ENCODE data around the gene SOX5. TPM values are rescaled to one million over a fixed set of nuclear protein-coding genes. Genes with fewer than 3 reads are reported as not detected.
"Not testable (repeated sequence)": the region's sequence is repeated elsewhere in the genome, so short reads cannot be mapped to it uniquely, and the experiment has no call there.

SOX5 gene
- polyA plus RNA-seq, 4 donors, result 6.2 to 8.6 (median 7.7) TPM

DNA sequence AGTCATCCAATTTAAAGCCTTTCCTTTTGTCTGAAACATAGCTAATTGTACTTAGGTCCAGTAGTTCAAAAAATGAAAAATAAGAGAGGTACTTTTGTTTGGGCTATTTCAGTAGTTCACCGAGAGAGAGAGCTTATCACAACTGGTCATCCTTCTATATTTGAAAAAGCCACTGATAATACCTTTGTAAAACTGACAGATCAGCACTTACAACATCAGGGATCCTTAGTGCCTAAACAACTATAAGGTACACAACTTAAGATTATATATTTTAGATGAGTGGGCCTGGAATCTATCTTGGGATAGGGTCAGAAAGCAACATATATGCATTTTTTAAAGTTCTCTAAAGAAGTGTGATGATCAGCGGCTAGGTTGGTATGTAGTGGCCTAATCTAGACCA lies 97.9 kb downstream of the SOX5 start:
- no peak for DNase-seq (ENCODE audit: low read depth in 4 of 4, low spot score in 2 of 4)

DNA sequence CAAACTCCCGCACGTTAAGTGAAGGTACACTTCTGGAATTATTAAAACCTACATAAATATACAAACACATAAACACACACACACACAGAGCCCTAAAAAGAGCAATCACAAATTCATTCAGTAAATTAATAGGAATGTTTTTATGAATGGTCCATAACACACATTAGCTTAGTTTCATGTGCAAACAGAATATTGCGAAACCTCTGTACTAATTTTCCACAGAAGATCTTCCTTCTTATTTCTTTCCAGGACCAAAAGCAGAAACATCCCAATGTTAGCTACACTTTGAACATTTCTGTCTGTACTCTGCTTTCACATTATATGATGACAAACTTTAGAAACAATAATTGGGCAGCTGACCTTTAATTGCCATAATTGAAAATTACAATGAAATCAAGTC lies 101.6 kb downstream of the SOX5 start:
- no peak for DNase-seq (ENCODE audit: low read depth in 4 of 4, low spot score in 2 of 4)

DNA sequence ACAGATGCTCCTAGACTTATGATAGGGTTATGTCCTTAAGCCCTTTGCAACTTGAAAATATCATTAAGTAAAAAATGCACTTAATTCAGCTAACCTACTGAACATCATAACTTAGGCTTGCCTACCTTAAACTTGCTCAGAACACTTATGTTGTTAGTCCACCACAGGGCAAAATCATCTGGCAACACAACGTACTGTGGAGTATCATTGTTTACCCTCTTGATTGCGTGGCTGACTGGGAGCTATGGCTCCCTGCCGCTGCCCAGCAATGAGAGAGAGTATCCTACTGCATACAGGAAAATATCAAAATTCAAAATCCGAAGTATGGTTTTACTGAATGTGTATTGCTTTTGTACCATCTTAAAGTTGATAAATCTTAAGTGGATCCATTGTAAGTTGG lies 105.5 kb downstream of the SOX5 start:
- no peak for DNase-seq (ENCODE audit: low read depth in 4 of 4, low spot score in 2 of 4)

DNA sequence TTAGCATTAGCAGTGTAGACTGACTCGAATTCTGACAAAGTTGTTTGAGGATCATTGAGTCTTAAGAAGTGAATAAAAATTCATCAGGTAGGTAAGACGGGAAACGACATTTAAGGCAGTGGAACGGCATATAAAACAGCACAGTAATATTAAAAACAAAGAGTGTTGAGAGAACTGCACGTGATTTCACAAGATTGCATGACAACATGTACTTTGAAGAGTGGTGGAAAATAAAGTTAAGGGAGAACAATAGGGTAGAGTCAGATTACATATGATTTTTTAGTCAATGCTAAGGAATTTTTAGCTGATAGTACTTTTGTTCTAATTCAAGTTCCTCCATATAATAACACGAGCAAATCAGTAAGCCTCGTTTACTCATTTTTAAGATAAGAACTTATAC lies 115.4 kb downstream of the SOX5 start:
- DNase-seq (ENCODE audit: low read depth in 4 of 4, low spot score in 2 of 4), result no peak

GRCh38 chr12:23831739-23832138 lies 117.7 kb downstream of the SOX5 start:
- no peak for DNase-seq (ENCODE audit: low read depth in 4 of 4, low spot score in 2 of 4)

- no peak for DNase-seq (ENCODE audit: low read depth in 4 of 4, low spot score in 2 of 4)
These were observed 119.3 kb downstream of the SOX5 start for GRCh38 chr12:23830210-23830609.

DNA sequence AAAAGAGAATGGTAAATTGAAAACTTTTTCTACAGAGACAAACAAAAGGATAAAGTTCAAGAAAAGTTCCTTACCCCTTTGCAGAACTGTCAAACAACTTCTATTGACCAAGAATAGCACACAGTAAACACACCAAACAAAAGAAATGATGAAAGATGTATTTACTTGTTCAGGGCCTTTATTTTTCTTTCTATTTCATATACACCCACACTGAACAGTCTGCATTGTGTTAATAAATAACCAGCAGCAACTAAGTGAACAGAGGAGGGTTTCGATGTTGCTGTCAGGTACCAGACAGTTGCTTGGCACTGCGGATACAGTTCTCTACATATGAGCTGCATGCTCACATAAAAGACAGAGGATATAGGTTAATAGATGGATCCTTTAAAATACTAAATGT lies 122.1 kb downstream of the SOX5 start:
- DNase-seq (ENCODE audit: low read depth in 4 of 4, low spot score in 2 of 4), result no peak

DNA sequence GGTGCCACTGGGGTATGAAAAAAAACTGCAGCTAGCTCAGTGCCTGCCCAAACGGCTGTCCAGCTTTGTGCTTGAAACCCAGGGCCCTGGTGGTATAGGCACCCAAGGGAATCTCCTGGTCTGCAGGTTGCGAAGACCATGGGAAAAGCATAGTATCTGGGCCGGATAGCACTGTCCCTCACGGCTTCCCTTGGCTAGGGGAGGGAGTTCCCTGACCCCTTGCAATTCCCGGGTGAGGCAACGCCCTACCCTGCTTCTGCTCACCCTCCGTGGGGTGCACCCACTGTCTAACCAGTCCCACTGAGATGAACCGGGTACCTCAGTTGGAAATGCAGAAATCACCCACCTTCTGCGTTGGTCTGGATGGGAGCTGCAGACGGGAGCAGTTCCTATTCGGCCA lies 124.3 kb downstream of the SOX5 start:
- not testable (repeated sequence) for DNase-seq (ENCODE audit: low read depth in 4 of 4, low spot score in 2 of 4)

DNA sequence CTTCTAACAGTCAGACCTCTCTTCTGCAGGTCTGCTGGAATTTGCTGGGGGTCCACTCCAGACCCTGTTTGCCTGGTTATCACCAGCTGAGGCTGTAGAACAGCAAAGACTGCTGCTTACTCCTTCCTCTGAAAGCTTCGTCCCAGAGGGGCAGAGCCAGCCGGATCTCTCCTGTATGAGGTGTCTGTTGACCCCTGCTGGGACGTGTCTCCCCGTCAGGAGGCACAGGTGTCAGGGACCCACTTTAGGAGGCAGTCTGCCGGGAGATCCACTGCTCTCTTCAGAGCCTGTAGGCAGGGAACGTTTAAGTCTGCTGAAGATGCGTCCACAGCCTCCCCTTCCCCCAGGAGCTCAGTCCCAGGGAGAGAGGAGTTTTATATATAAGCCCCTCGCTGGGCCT lies 125.1 kb downstream of the SOX5 start:
- DNase-seq (ENCODE audit: low read depth in 4 of 4, low spot score in 2 of 4), result no peak

- DNase-seq (ENCODE audit: low read depth in 4 of 4, low spot score in 2 of 4), result not testable (repeated sequence)
These were observed 126.6 kb downstream of the SOX5 start for GRCh38 chr12:23822883-23823282.

DNA sequence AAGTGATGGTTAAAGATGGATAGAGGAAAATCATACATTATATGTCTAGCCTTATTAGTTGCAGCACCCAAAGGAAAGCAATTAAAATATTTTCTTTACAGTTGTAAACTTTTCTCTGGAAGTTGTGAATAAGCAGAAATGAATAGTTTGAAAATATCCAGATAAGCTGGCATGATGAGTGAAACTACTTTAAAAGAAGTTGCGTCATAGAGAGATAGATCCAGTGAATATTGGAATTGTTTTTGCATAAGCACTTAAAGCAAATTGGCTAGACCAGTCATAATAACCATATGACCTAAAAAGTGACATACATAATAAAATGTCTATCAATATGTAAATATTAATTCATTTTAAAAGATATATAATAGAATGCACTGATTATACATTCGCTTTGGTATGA lies 132.1 kb downstream of the SOX5 start:
- no peak for DNase-seq (ENCODE audit: low read depth in 4 of 4, low spot score in 2 of 4)

DNA sequence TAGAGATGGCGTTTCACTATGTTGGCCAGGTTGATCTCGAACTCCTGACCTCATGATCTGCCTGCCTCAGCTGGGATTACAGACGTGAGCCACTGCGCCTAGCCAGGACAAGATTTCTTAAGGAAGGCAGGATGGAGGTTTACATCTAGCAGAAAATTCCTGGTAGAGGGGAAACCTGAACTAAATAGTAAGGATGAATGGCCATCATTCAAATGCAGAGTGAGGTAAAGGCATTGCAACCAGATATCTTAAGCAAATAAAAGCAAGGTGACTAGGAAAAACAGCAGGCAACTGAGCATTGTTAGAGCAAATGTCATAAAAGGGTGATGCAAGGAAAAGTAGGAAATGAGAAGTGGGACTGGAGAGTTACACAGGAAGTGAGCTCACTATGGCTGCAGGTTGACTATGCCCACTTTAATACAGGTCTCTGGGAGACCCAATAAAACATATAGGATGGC lies 133.0 kb downstream of the SOX5 start:
- no peak for DNase-seq (ENCODE audit: low read depth in 4 of 4, low spot score in 2 of 4)

DNA sequence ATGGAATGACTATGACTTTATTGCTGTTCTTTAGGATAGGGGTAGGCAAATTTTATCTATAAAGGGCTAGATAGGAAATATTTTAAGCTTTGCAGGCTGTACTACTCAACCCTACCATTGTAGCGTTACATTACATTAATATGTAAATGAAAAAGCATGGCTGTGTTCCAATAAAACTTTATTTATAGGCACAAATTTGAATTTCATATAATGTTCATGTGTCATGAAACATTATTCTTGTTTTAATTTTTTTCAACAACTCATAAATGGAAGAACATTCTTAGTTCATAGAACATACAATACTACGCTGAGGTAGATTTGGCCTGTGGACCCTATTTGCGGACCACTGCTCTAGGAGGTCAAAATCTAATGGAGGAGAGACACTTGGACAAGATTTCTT lies 133.7 kb downstream of the SOX5 start:
- no peak for DNase-seq (ENCODE audit: low read depth in 4 of 4, low spot score in 2 of 4)

DNA sequence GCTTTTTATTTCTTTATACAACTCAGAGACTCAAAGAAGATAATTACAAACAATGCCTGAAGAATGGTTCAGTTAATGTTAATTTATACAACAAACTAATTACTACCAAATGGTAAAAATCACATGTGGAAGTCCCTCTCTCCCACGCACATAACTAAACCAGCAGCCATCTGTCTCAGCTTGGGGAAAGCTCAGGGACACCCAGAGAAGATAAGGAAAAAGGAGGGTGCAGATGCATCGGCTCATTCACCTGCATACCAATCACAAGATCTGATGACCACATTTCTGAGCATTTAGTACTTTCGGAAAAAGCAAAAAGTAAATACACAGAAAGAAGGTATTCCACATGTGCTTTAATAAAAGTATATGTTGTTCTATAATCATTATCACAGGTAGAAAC lies 136.3 kb downstream of the SOX5 start:
- no peak for DNase-seq (ENCODE audit: low read depth in 4 of 4, low spot score in 2 of 4)

DNA sequence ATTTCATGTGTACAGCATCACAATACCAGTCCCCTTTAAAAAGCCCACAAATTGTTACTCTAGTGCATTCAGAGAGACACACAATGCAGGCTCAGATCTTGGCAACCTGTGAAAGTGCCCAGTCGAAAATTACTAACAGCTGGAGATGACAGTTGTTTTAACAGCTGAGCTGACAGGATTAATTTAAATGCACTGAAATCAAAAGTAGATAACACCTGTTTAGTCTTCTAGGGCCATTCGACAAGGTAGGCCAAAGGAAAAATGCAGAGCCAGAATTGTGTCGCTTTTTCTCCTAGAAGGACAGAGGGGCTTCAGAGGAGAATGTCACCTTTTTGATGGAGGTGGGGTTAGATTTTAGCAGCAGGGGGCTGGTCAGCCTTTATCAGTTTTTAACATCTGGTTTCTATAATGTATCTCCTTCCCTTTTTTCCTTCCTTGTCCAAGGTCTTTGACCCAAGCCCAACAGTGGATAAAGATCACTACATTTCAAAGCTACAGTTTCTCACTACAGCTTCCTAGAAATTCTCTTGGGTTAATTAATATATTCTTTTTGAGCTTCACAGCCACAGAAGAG lies 139.1 kb downstream of the SOX5 start:
- no peak for DNase-seq (ENCODE audit: low read depth in 4 of 4, low spot score in 2 of 4)

DNA sequence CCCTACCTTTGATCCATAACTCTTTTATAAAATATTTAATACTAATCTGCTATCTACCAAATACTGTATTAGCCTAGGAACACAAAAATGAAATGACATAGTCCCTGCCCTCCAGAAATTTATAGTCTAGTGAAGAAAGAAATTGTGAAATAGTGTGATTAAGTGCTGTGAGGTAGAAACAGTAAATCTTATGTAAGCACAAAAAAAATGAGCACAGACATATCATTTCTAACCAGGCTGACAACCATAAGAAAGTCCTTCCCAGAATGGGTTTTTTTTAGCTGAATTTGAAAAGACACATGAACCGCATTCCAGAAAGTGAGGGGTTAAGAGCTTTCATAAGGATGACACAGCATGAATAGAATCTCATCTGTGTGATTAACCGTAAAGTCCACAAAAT lies 145.9 kb downstream of the SOX5 start:
- DNase-seq (ENCODE audit: low read depth in 4 of 4, low spot score in 2 of 4), result no peak

DNA sequence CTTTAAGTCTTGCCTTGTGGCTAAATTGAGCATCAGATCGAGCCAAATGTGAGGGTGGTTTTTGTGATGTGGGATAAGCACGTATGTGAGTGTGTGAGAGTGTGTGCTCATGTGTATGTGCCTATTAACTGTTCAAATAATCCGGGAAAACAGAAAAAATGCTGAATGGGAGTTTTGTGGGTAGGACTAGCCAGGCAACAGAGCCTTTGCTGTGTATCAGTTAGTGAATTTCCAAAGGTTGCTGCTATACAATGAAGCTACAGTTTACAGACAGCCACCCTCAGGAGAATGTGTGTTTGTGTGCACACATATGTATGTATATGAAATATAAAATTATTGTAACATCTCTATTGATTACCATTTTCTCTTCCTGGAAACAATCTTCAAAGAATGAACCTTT lies 154.0 kb downstream of the SOX5 start:
- DNase-seq (ENCODE audit: low read depth in 4 of 4, low spot score in 2 of 4), result no peak

DNA sequence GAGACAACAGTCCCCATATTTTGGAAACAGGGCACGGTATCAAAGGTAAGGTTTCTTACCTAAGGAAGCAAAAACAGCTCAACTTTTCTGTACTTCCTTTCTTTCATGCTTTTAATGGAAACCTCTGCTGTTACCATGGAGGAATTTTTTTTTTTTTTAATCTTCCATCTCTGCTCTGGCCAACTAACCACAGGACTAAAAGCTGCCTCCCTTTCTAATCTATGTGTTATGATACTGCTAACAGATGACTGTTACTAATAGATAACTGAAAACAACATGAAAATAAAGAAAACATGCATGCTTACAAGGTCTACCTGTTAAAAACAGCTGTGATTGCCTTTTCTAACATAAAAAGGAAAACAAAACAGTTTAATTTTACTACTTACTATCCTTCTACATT lies 168.4 kb downstream of the SOX5 start:
- no peak for DNase-seq (ENCODE audit: low read depth in 4 of 4, low spot score in 2 of 4)

DNA sequence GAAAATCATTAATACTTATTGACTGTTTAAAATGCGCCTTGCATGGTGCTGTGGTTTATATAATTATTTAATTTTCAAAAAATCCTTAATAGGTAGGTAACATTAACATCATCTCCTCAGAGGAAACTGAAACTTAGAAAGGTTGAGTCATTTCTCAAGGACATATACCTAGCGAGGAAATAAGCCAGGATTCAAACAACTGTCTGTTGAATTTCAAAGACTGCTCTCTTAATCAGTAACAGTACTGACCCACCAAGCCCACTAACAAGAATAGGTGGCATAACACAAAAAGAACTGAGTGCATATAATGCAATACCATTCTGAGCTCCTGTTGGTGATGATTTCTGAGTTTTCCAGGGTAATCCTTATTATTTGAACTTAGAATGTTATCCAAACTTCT lies 174.3 kb downstream of the SOX5 start:
- no peak for DNase-seq (ENCODE audit: low read depth in 4 of 4, low spot score in 2 of 4)

GRCh38 chr12:23771240-23771949 lies 178.1 kb downstream of the SOX5 start:
- DNase-seq (ENCODE audit: low read depth in 4 of 4, low spot score in 2 of 4), result no peak

GRCh38 chr12:23770202-23770938 lies 179.1 kb downstream of the SOX5 start:
- no peak for DNase-seq (ENCODE audit: low read depth in 4 of 4, low spot score in 2 of 4)

GRCh38 chr12:23767834-23768233 lies 181.6 kb downstream of the SOX5 start:
- DNase-seq (ENCODE audit: low read depth in 4 of 4, low spot score in 2 of 4), result no peak
